ENCODE results near the gene TPD52L1.

TPD52L1 gene

GRCh38 chr6:125205931-125206330, 52.4 kb downstream of the TPD52L1 start:
- Mint-ChIP-seq H3K4me1 (peaks cover 4% of the 10 kb centered on the region), H3K4me3 (no peak overlapping the region), H3K27ac (no peak overlapping the region), H3K9me3 (no peaks in the 10 kb centered on the region), H3K36me3 (no peaks in the 10 kb centered on the region), H3K27me3 (peaks cover 8% of the 10 kb centered on the region)
- no peak for ATAC-seq

- H3K27me3 Mint-ChIP-seq = peaks cover 8% of the 10 kb centered on the region
- no peak overlapping the region for H3K27ac Mint-ChIP-seq
- H3K4me3 Mint-ChIP-seq = no peak overlapping the region
- H3K36me3 Mint-ChIP-seq = no peaks in the 10 kb centered on the region
- H3K4me1 Mint-ChIP-seq = peaks cover 4% of the 10 kb centered on the region
- no peak for ATAC-seq
- no peaks in the 10 kb centered on the region for H3K9me3 Mint-ChIP-seq
Measured at GRCh38 chr6:125206389-125206788, 52.8 kb downstream of the TPD52L1 start.

GRCh38 chr6:125207956-125208355, 54.4 kb downstream of the TPD52L1 start:
- Mint-ChIP-seq H3K27me3 (peaks cover 8% of the 10 kb centered on the region), H3K36me3 (no peaks in the 10 kb centered on the region), H3K9me3 (no peaks in the 10 kb centered on the region), H3K4me1 (no peaks in the 10 kb centered on the region), H3K27ac (no peak overlapping the region), H3K4me3 (no peak overlapping the region)
- ATAC-seq = no peak

GRCh38 chr6:125208625-125209249, 55.2 kb downstream of the TPD52L1 start:
- ATAC-seq = peak; percentile 40
- Mint-ChIP-seq H3K4me1 (no peaks in the 10 kb centered on the region), H3K27ac (no peak overlapping the region), H3K27me3 (peaks cover 8% of the 10 kb centered on the region), H3K9me3 (no peaks in the 10 kb centered on the region), H3K36me3 (no peaks in the 10 kb centered on the region), H3K4me3 (no peak overlapping the region)

GRCh38 chr6:125210667-125211066, 57.1 kb downstream of the TPD52L1 start:
- no peak overlapping the region for H3K4me3 Mint-ChIP-seq
- no peaks in the 10 kb centered on the region for H3K9me3 Mint-ChIP-seq
- H3K27me3 Mint-ChIP-seq = peaks cover 8% of the 10 kb centered on the region
- no peak for ATAC-seq
- H3K4me1 Mint-ChIP-seq = no peaks in the 10 kb centered on the region
- no peaks in the 10 kb centered on the region for H3K36me3 Mint-ChIP-seq
- no peak overlapping the region for H3K27ac Mint-ChIP-seq

GRCh38 chr6:125211352-125211751, 57.8 kb downstream of the TPD52L1 start:
- ATAC-seq = no peak
- no peaks in the 10 kb centered on the region for H3K4me1 Mint-ChIP-seq
- H3K27me3 Mint-ChIP-seq = peaks cover 6% of the 10 kb centered on the region
- no peaks in the 10 kb centered on the region for H3K36me3 Mint-ChIP-seq
- no peak overlapping the region for H3K4me3 Mint-ChIP-seq
- no peak overlapping the region for H3K27ac Mint-ChIP-seq
- no peaks in the 10 kb centered on the region for H3K9me3 Mint-ChIP-seq

- Mint-ChIP-seq H3K27ac (no peak overlapping the region), H3K9me3 (no peaks in the 10 kb centered on the region), H3K36me3 (no peaks in the 10 kb centered on the region), H3K4me1 (no peaks in the 10 kb centered on the region), H3K4me3 (no peak overlapping the region), H3K27me3 (no peaks in the 10 kb centered on the region)
- no peak for ATAC-seq
Measured at GRCh38 chr6:125212377-125212776, 58.8 kb downstream of the TPD52L1 start.

- Mint-ChIP-seq H3K36me3 (no peaks in the 10 kb centered on the region), H3K27ac (no peak overlapping the region), H3K9me3 (no peaks in the 10 kb centered on the region), H3K27me3 (no peaks in the 10 kb centered on the region), H3K4me3 (no peak overlapping the region), H3K4me1 (no peaks in the 10 kb centered on the region)
- ATAC-seq = peak; percentile 16
Measured at GRCh38 chr6:125213939-125214338, 60.4 kb downstream of the TPD52L1 start.

GRCh38 chr6:125215252-125215819, 61.8 kb downstream of the TPD52L1 start:
- H3K27ac Mint-ChIP-seq = no peak overlapping the region
- no peak for ATAC-seq
- peaks cover 9% of the 10 kb centered on the region for H3K27me3 Mint-ChIP-seq
- H3K4me1 Mint-ChIP-seq = no peaks in the 10 kb centered on the region
- no peak overlapping the region for H3K4me3 Mint-ChIP-seq
- no peaks in the 10 kb centered on the region for H3K36me3 Mint-ChIP-seq
- H3K9me3 Mint-ChIP-seq = no peaks in the 10 kb centered on the region

- H3K36me3 Mint-ChIP-seq = no peaks in the 10 kb centered on the region
- no peaks in the 10 kb centered on the region for H3K4me1 Mint-ChIP-seq
- no peak overlapping the region for H3K27ac Mint-ChIP-seq
- H3K9me3 Mint-ChIP-seq = no peaks in the 10 kb centered on the region
- no peak for ATAC-seq
- no peak overlapping the region for H3K4me3 Mint-ChIP-seq
- H3K27me3 Mint-ChIP-seq = peaks cover 9% of the 10 kb centered on the region
Measured at GRCh38 chr6:125216015-125216414, 62.4 kb downstream of the TPD52L1 start.

- Mint-ChIP-seq H3K4me3 (no peak overlapping the region), H3K9me3 (no peaks in the 10 kb centered on the region), H3K36me3 (no peaks in the 10 kb centered on the region), H3K27ac (no peak overlapping the region), H3K27me3 (peaks cover 9% of the 10 kb centered on the region), H3K4me1 (no peaks in the 10 kb centered on the region)
- ATAC-seq = no peak
Measured at GRCh38 chr6:125217369-125217768, 63.8 kb downstream of the TPD52L1 start.

- Mint-ChIP-seq H3K4me3 (no peak overlapping the region), H3K27me3 (peaks cover 9% of the 10 kb centered on the region), H3K4me1 (no peaks in the 10 kb centered on the region), H3K36me3 (no peaks in the 10 kb centered on the region), H3K9me3 (no peaks in the 10 kb centered on the region), H3K27ac (no peak overlapping the region)
- ATAC-seq = no peak
Measured at GRCh38 chr6:125217992-125218391, 64.4 kb downstream of the TPD52L1 start.

- Mint-ChIP-seq H3K4me3 (no peak overlapping the region), H3K36me3 (no peaks in the 10 kb centered on the region), H3K9me3 (no peaks in the 10 kb centered on the region), H3K4me1 (no peaks in the 10 kb centered on the region), H3K27me3 (peaks cover 9% of the 10 kb centered on the region), H3K27ac (no peak overlapping the region)
- no peak for ATAC-seq
Measured at GRCh38 chr6:125219361-125219895, 65.9 kb downstream of the TPD52L1 start.

- no peak for ATAC-seq
- Mint-ChIP-seq H3K36me3 (no peaks in the 10 kb centered on the region), H3K4me1 (no peaks in the 10 kb centered on the region)
Measured at GRCh38 chr6:125220712-125221111, 67.1 kb downstream of the TPD52L1 start.

GRCh38 chr6:125222531-125223455, 69.2 kb downstream of the TPD52L1 start:
- ATAC-seq = no peak
- H3K4me1 Mint-ChIP-seq = no peaks in the 10 kb centered on the region
- no peak overlapping the region for H3K4me3 Mint-ChIP-seq
- no peak overlapping the region for H3K27ac Mint-ChIP-seq
- H3K36me3 Mint-ChIP-seq = no peaks in the 10 kb centered on the region
- H3K27me3 Mint-ChIP-seq = peaks cover 9% of the 10 kb centered on the region
- H3K9me3 Mint-ChIP-seq = no peaks in the 10 kb centered on the region

More at GRCh38 chr6:125220712-125221111, 67.1 kb downstream of the TPD52L1 start:
- Mint-ChIP-seq H3K27ac (no peak overlapping the region), H3K9me3 (no peaks in the 10 kb centered on the region), H3K4me3 (no peak overlapping the region), H3K27me3 (peaks cover 9% of the 10 kb centered on the region)
